ENCODE data around the gene WDR87. TPM values are rescaled to one million over a fixed set of nuclear protein-coding genes. Genes with fewer than 3 reads are reported as not detected.

Gene WDR87
- total and polyA plus RNA-seq, 9 of the 15 experiments (the other 6 are each of a cell fraction or from before 2014, with no cell fraction given): not detected

GRCh38 chr19:37902668-37903067 lies 3.7 kb downstream of the WDR87 start (continued):
- TF ChIP-seq JUND (IDR thresholded peaks at IDR 0.05; ENCODE audit: borderline replicate concordance, low read depth, low read length) (peak; percentile 26; the same call in 1 of the 2 replicates), JUND (tag; IDR thresholded peaks at IDR 0.05; ENCODE audit: borderline replicate concordance, low read depth, low read length) (no peak), MYC (IDR thresholded peaks at IDR 0.05; ENCODE audit: low read depth, low read length) (peak; percentile 65), MYC (CRISPR knock-in tag; IDR thresholded peaks at IDR 0.05; ENCODE audit: borderline replicate concordance, low read depth) (no peak), SRSF1 (IDR thresholded peaks at IDR 0.05; ENCODE audit: low read depth, low read length) (no peak), STAG1 (CRISPR knock-in tag; IDR thresholded peaks at IDR 0.05; ENCODE audit: borderline replicate concordance) (peak; percentile 59; the same call in 1 of the 2 replicates), CC2D1A (IDR thresholded peaks at IDR 0.05) (0 out of 2 replicates have a peak, but pooled peaks have one; percentile 41), GMEB1 (CRISPR knock-in tag; IDR thresholded peaks at IDR 0.05) (no peak), CTBP1 (IDR thresholded peaks at IDR 0.05; ENCODE audit: borderline replicate concordance) (peak; percentile 42; the same call in 1 of the 2 replicates), XRCC5 (IDR thresholded peaks at IDR 0.05; ENCODE audit: low read depth, low read length) (peak; percentile 43; the same call in 1 of the 2 replicates), RAD21 (CRISPR knock-in tag; conservative IDR thresholded peaks at IDR 0.05 in 1 of 2, IDR thresholded peaks at IDR 0.05 in 1 of 2) (peak; percentile 78 to 91), CTCF (IDR thresholded peaks at IDR 0.05 in 2 of 3, conservative IDR thresholded peaks at IDR 0.05 in 1 of 3; ENCODE audit: insufficient read depth in 2 of 3, low read depth in 1 of 3, low read length in 3 of 3) (peak; percentile 84 to 94 (median 93)), SMC3 (conservative IDR thresholded peaks at IDR 0.05; ENCODE audit: insufficient read depth, low read depth, low read length) (peak; percentile 64), ZNF280B (CRISPR knock-in tag; IDR thresholded peaks at IDR 0.05) (no peak)

Measured in K562 (cell line).